ENCODE results near the gene CARF. TPM values are rescaled to one million over a fixed set of nuclear protein-coding genes. Genes with fewer than 3 reads are reported as not detected.

CARF gene
- total and polyA plus RNA-seq, 2 of the 13 experiments (the other 11 are each of a cell fraction or from before 2014, with no cell fraction given): 3.0 to 5.4 TPM

DNA sequence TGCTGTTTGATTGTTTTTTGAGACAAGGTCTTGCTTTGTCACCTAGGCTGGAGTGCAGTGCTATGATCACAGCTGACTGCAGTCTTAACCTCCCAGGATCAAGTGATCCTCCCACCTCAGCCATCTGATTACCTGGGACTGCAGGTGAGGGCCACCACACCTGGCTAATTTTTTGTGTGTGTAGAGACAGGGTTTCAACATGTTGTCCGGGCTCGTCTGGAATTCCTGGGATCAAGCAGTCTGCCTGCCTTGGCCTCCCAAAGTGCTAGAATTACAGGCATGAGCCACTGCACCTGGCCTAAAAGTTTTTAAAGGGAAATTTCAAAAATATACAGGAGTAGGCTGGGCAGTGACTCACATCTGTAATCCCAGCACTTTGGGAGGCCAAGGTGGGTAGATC, 22.4 kb downstream of the CARF start (continued):
- TF ChIP-seq, protein P1, sequence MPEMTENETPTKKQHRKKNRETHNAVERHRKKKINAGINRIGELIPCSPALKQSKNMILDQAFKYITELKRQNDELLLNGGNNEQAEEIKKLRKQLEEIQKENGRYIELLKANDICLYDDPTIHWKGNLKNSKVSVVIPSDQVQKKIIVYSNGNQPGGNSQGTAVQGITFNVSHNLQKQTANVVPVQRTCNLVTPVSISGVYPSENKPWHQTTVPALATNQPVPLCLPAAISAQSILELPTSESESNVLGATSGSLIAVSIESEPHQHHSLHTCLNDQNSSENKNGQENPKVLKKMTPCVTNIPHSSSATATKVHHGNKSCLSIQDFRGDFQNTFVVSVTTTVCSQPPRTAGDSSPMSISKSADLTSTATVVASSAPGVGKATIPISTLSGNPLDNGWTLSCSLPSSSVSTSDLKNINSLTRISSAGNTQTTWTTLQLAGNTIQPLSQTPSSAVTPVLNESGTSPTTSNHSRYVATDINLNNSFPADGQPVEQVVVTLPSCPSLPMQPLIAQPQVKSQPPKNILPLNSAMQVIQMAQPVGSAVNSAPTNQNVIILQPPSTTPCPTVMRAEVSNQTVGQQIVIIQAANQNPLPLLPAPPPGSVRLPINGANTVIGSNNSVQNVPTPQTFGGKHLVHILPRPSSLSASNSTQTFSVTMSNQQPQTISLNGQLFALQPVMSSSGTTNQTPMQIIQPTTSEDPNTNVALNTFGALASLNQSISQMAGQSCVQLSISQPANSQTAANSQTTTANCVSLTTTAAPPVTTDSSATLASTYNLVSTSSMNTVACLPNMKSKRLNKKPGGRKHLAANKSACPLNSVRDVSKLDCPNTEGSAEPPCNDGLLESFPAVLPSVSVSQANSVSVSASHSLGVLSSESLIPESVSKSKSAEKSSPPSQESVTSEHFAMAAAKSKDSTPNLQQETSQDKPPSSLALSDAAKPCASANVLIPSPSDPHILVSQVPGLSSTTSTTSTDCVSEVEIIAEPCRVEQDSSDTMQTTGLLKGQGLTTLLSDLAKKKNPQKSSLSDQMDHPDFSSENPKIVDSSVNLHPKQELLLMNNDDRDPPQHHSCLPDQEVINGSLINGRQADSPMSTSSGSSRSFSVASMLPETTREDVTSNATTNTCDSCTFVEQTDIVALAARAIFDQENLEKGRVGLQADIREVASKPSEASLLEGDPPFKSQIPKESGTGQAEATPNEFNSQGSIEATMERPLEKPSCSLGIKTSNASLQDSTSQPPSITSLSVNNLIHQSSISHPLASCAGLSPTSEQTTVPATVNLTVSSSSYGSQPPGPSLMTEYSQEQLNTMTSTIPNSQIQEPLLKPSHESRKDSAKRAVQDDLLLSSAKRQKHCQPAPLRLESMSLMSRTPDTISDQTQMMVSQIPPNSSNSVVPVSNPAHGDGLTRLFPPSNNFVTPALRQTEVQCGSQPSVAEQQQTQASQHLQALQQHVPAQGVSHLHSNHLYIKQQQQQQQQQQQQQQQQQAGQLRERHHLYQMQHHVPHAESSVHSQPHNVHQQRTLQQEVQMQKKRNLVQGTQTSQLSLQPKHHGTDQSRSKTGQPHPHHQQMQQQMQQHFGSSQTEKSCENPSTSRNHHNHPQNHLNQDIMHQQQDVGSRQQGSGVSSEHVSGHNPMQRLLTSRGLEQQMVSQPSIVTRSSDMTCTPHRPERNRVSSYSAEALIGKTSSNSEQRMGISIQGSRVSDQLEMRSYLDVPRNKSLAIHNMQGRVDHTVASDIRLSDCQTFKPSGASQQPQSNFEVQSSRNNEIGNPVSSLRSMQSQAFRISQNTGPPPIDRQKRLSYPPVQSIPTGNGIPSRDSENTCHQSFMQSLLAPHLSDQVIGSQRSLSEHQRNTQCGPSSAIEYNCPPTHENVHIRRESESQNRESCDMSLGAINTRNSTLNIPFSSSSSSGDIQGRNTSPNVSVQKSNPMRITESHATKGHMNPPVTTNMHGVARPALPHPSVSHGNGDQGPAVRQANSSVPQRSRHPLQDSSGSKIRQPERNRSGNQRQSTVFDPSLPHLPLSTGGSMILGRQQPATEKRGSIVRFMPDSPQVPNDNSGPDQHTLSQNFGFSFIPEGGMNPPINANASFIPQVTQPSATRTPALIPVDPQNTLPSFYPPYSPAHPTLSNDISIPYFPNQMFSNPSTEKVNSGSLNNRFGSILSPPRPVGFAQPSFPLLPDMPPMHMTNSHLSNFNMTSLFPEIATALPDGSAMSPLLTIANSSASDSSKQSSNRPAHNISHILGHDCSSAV (CRISPR knock-in tag; IDR thresholded peaks at IDR 0.05; ENCODE audit: borderline replicate concordance): no peak
- TF ChIP-seq, protein P2, sequence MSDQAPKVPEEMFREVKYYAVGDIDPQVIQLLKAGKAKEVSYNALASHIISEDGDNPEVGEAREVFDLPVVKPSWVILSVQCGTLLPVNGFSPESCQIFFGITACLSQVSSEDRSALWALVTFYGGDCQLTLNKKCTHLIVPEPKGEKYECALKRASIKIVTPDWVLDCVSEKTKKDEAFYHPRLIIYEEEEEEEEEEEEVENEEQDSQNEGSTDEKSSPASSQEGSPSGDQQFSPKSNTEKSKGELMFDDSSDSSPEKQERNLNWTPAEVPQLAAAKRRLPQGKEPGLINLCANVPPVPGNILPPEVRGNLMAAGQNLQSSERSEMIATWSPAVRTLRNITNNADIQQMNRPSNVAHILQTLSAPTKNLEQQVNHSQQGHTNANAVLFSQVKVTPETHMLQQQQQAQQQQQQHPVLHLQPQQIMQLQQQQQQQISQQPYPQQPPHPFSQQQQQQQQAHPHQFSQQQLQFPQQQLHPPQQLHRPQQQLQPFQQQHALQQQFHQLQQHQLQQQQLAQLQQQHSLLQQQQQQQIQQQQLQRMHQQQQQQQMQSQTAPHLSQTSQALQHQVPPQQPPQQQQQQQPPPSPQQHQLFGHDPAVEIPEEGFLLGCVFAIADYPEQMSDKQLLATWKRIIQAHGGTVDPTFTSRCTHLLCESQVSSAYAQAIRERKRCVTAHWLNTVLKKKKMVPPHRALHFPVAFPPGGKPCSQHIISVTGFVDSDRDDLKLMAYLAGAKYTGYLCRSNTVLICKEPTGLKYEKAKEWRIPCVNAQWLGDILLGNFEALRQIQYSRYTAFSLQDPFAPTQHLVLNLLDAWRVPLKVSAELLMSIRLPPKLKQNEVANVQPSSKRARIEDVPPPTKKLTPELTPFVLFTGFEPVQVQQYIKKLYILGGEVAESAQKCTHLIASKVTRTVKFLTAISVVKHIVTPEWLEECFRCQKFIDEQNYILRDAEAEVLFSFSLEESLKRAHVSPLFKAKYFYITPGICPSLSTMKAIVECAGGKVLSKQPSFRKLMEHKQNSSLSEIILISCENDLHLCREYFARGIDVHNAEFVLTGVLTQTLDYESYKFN (CRISPR knock-in tag; conservative IDR thresholded peaks at IDR 0.05): no peak

All from HepG2 (cell line).